ENCODE measurements around the gene EMC8.

Gene EMC8

DNA sequence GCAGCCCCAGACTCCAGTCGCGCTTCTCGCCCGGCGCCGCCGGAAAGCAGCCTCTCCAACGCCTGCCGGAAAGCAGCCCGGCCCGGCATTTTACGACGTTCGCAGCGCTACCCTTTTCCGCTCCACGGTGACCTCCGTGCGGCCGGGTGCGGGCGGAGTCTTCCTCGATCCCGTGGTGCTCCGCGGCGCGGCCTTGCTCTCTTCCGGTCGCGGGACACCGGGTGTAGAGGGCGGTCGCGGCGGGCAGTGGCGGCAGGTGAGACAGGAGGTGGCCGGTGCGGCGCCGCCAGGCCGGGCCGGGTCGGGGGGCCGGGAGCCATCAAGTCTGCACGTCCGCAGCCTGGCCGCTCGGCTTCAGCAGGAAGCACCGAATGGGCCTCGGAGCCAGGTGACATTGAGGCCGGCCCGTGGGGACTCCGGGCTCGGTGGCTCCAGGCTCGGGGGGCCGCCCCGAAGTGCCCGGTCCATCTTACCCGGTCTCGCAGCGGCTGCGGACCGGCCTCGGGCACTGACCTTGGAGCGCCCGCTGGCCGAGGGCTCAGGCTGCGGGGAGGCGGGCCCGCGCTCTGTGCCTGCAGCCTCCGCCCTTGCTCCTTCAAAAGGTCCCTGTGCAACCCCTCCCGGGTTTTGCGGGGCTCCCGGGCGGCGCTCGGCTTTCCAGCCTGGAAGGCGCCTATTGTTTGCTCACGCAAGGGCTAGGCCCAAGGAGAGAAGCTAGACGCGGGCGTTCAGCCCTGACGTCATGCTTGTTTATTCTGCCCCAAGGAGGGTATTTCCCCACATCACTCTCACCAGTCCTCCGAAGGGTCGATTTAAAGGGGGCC is at the start of gene EMC8, which contains the start of gene COX4I1:
Gene EMC8 (minus strand): TSS at position 48 of the 824 bp plus-strand sequence. CDS start 249 bp downstream, outside the sequence.
Gene COX4I1 (plus strand): TSS at position 199 of the 824 bp plus-strand sequence. CDS start 1,511 bp downstream, outside the sequence.
- ChIA-PET CTCF (interaction anchor here (0.6 kb wide), 2 partner anchors 34 to 715 kb away, joined by 3 to 4 read pairs; no protein-coding TSS in a partner anchor), POLR2A (no interaction called here)
- Histone ChIP-seq H3K36me3 (ENCODE audit: control insufficient read depth in 2 of 2, insufficient read depth in 1 of 2, low read length in 2 of 2) (peaks cover 14 to 67% of the 10 kb centered on the region in 2 experiments; a peak in 2 of 3 replicates), H3K9me3 (ENCODE audit: control insufficient read depth, insufficient read depth, low read depth, low read length) (no peaks in the 10 kb centered on the region), H3K27ac (ENCODE audit: extremely low read depth, low read depth, low read length) (peak within 1 kb of the TSS; percentile 89), H3K4me3 (ENCODE audit: low read depth, low read length) (peak within 1 kb of the TSS; percentile 91), H3K4me1 (ENCODE audit: control insufficient read depth, insufficient read depth, low read length) (peaks cover 3% of the 10 kb centered on the region)
- 0 out of 2 replicates have a peak, but pooled peaks have one; percentile 25 for TF ChIP-seq KLF17 (tag by site-specific recombination; IDR thresholded peaks at IDR 0.05)
- TF ChIP-seq ZSCAN5A (tag by site-specific recombination; IDR thresholded peaks at IDR 0.05) = 0 out of 2 replicates have a peak, but pooled peaks have one; percentile 38
- peak; percentile 84 for TF ChIP-seq ZBTB20 (tag by site-specific recombination; IDR thresholded peaks at IDR 0.05)
- TF ChIP-seq ZNF610 (tag by site-specific recombination; IDR thresholded peaks at IDR 0.05; ENCODE audit: borderline replicate concordance) = no peak
- TF ChIP-seq ZBTB17 (tag by site-specific recombination; IDR thresholded peaks at IDR 0.05) = peak; percentile 76
- TF ChIP-seq ZNF18 (tag by site-specific recombination; IDR thresholded peaks at IDR 0.05) = no peak
- TF ChIP-seq SP7 (tag by site-specific recombination; IDR thresholded peaks at IDR 0.05) = peak; percentile 44; the same call in 1 of the 2 replicates
- peak; percentile 29; the same call in 1 of the 2 replicates for TF ChIP-seq KLF8 (tag by site-specific recombination; IDR thresholded peaks at IDR 0.05)
- TF ChIP-seq ZNF629 (tag by site-specific recombination; IDR thresholded peaks at IDR 0.05) = peak; percentile 67; the same call in 1 of the 2 replicates
- no peak for TF ChIP-seq ZNF837 (tag by site-specific recombination; IDR thresholded peaks at IDR 0.05)
- peak; percentile 17; the same call in 1 of the 2 replicates for TF ChIP-seq BCL11A (tag by site-specific recombination; IDR thresholded peaks at IDR 0.05; ENCODE audit: low read depth)
- TF ChIP-seq ZNF394 (tag by site-specific recombination; IDR thresholded peaks at IDR 0.05; ENCODE audit: borderline replicate concordance) = no peak
- no peak for TF ChIP-seq ZNF211 (tag by site-specific recombination; IDR thresholded peaks at IDR 0.05; ENCODE audit: low read depth)
- peak; percentile 71 for TF ChIP-seq ZNF704 (tag by site-specific recombination; IDR thresholded peaks at IDR 0.05)
- peak; percentile 57; the same call in 1 of the 2 replicates for TF ChIP-seq ZNF792 (tag by site-specific recombination; IDR thresholded peaks at IDR 0.05)
- TF ChIP-seq GLIS2 (tag by site-specific recombination; IDR thresholded peaks at IDR 0.05) = no peak
- TF ChIP-seq ZNF555 (tag by site-specific recombination; conservative IDR thresholded peaks at IDR 0.05) = no peak; the same call in 1 of the 2 replicates
- TF ChIP-seq, protein P1, sequence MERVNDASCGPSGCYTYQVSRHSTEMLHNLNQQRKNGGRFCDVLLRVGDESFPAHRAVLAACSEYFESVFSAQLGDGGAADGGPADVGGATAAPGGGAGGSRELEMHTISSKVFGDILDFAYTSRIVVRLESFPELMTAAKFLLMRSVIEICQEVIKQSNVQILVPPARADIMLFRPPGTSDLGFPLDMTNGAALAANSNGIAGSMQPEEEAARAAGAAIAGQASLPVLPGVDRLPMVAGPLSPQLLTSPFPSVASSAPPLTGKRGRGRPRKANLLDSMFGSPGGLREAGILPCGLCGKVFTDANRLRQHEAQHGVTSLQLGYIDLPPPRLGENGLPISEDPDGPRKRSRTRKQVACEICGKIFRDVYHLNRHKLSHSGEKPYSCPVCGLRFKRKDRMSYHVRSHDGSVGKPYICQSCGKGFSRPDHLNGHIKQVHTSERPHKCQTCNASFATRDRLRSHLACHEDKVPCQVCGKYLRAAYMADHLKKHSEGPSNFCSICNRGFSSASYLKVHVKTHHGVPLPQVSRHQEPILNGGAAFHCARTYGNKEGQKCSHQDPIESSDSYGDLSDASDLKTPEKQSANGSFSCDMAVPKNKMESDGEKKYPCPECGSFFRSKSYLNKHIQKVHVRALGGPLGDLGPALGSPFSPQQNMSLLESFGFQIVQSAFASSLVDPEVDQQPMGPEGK (tag by site-specific recombination; IDR thresholded peaks at IDR 0.05) = 0 out of 2 replicates have a peak, but pooled peaks have one; percentile 19
- no peak for TF ChIP-seq ZNF26 (tag by site-specific recombination; IDR thresholded peaks at IDR 0.05)
- no peak for TF ChIP-seq ZNF830 (tag by site-specific recombination; IDR thresholded peaks at IDR 0.05; ENCODE audit: low read depth)
- TF ChIP-seq ZFHX2 (tag by site-specific recombination; conservative IDR thresholded peaks at IDR 0.05) = no peak
- peak; percentile 57; the same call in 1 of the 2 replicates for TF ChIP-seq ZNF843 (tag by site-specific recombination; IDR thresholded peaks at IDR 0.05)
- TF ChIP-seq KLF9 (tag by site-specific recombination; IDR thresholded peaks at IDR 0.05; ENCODE audit: low read depth) = 0 out of 2 replicates have a peak, but pooled peaks have one; percentile 18
- peak; percentile 64; the same call in 1 of the 2 replicates for TF ChIP-seq ZSCAN30 (tag by site-specific recombination; IDR thresholded peaks at IDR 0.05)
- no peak for TF ChIP-seq ZNF324 (tag by site-specific recombination; IDR thresholded peaks at IDR 0.05)
- no peak for TF ChIP-seq ZNF157 (tag by site-specific recombination; IDR thresholded peaks at IDR 0.05)
- TF ChIP-seq ZIC2 (tag by site-specific recombination; IDR thresholded peaks at IDR 0.05) = no peak
- TF ChIP-seq SP3 (tag by site-specific recombination; IDR thresholded peaks at IDR 0.05) = peak; percentile 22; the same call in 1 of the 2 replicates

Data from HEK293 (cell line).